ENCODE data around the gene PCDH19. TPM values are rescaled to one million over a fixed set of nuclear protein-coding genes. Genes with fewer than 3 reads are reported as not detected.

Gene PCDH19
- polyA plus RNA-seq, 1 donor (not counting 4 experiments of a cell fraction or from before 2014, with no cell fraction given) = not detected

DNA sequence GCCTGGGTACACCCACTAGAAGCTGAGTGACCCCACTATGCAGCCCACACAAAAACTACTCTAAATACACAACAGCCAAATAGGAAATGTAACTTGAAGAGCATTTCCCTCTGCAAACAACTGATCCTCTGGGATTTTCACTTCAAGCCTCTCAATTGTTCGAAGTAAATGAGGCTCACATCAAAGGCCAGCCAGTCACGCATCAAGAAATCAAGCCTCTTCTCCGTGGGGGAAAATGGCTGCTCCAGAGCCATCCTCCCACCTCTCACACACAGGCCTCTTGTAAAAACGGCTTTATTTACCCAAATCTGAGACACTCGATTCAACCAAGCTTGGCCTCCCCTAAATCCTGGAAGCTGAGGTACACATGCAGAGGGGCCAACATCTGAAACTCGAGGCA is 14.3 kb downstream of the PCDH19 start:
- H4K20me1 ChIP-seq (ENCODE audit: control insufficient read depth, extremely low read depth, insufficient read depth, low read length) = no peaks in the 10 kb centered on the region
- H3K4me1 ChIP-seq (ENCODE audit: control insufficient read depth, extremely low read depth, insufficient read depth, low read length) = no peaks in the 10 kb centered on the region
- no peak overlapping the region for H3K9ac ChIP-seq (ENCODE audit: control insufficient read depth, extremely low read depth, insufficient read depth, low read length)
- no peaks in the 10 kb centered on the region for H3K79me2 ChIP-seq (ENCODE audit: control insufficient read depth, insufficient read depth, low read length)
- no peak overlapping the region for H2AFZ ChIP-seq (ENCODE audit: control insufficient read depth, low read length)
- dilution Hi-C loops (cut with MboI; ENCODE audit: extremely low pct_ligation_motif_present, low sequenced_read_pairs) = no loop called here
- no peaks in the 10 kb centered on the region for H3K9me1 ChIP-seq (ENCODE audit: control insufficient read depth, extremely low read depth, insufficient read depth, low read length)
- H3K27ac ChIP-seq (ENCODE audit: control insufficient read depth, insufficient read depth, low read length) = no peak overlapping the region
- H3K27me3 ChIP-seq (ENCODE audit: control insufficient read depth, extremely low read depth, insufficient read depth, low read length) = peaks cover 5% of the 10 kb centered on the region
- no peaks in the 10 kb centered on the region for H3K36me3 ChIP-seq (ENCODE audit: control insufficient read depth in 2 of 2, extremely low read depth in 1 of 2, insufficient read depth in 2 of 2, low read length in 2 of 2)
- FAIRE-seq (no peak), DNase-seq (ENCODE audit: low read depth, low spot score) (no peak)
- no peak overlapping the region for H3K4me3 ChIP-seq (ENCODE audit: control insufficient read depth in 2 of 3, extremely low read depth in 1 of 3, insufficient read depth in 2 of 3, low read depth in 1 of 3, low read length in 3 of 3)
- H3K9me3 ChIP-seq (ENCODE audit: control insufficient read depth, low read depth, low read length) = no peaks in the 10 kb centered on the region
- TF ChIP-seq, protein P1, sequence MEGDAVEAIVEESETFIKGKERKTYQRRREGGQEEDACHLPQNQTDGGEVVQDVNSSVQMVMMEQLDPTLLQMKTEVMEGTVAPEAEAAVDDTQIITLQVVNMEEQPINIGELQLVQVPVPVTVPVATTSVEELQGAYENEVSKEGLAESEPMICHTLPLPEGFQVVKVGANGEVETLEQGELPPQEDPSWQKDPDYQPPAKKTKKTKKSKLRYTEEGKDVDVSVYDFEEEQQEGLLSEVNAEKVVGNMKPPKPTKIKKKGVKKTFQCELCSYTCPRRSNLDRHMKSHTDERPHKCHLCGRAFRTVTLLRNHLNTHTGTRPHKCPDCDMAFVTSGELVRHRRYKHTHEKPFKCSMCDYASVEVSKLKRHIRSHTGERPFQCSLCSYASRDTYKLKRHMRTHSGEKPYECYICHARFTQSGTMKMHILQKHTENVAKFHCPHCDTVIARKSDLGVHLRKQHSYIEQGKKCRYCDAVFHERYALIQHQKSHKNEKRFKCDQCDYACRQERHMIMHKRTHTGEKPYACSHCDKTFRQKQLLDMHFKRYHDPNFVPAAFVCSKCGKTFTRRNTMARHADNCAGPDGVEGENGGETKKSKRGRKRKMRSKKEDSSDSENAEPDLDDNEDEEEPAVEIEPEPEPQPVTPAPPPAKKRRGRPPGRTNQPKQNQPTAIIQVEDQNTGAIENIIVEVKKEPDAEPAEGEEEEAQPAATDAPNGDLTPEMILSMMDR (optimal IDR thresholded peaks at IDR 0.05 in 1 of 3, IDR thresholded peaks at IDR 0.05 in 1 of 3, conservative IDR thresholded peaks at IDR 0.05 in 1 of 3; ENCODE audit: extremely low read depth in 1 of 3, insufficient read depth in 2 of 3, low read length in 3 of 3) = no peak
- no peak for TF ChIP-seq EZH2 (IDR thresholded peaks at IDR 0.05; ENCODE audit: low read length)
- H3K4me2 ChIP-seq (ENCODE audit: control insufficient read depth, extremely low read depth, insufficient read depth, low read depth, low read length) = no peak overlapping the region

DNA sequence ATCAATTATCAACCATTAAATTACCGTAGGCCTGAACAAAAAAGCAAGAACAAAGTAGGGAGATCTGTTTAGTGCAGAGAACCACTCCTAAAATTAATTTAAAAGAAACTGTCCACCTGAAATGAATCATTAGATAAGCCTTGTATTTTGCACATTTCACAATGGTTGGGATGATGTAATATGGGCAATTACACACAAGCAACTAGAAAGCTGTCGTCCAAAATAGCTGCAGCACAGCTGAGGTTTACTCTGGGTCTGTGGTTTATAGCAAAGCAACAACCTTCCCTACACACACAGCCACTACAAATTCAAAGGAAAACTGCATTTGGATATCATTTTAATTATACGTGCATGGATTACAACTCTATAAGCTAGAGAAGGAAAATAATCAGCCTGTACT is 28.5 kb downstream of the PCDH19 start:
- H3K4me2 ChIP-seq (ENCODE audit: control insufficient read depth, extremely low read depth, insufficient read depth, low read depth, low read length) = no peak overlapping the region
- DNase-seq (ENCODE audit: low read depth, low spot score) (no peak), FAIRE-seq (no peak)
- H3K4me3 ChIP-seq (ENCODE audit: control insufficient read depth in 2 of 3, extremely low read depth in 1 of 3, insufficient read depth in 2 of 3, low read depth in 1 of 3, low read length in 3 of 3) = no peak overlapping the region
- no peaks in the 10 kb centered on the region for H3K4me1 ChIP-seq (ENCODE audit: control insufficient read depth, extremely low read depth, insufficient read depth, low read length)
- no peak overlapping the region for H3K27ac ChIP-seq (ENCODE audit: control insufficient read depth, insufficient read depth, low read length)
- no peak overlapping the region for H3K9ac ChIP-seq (ENCODE audit: control insufficient read depth, extremely low read depth, insufficient read depth, low read length)
- no peaks in the 10 kb centered on the region for H3K79me2 ChIP-seq (ENCODE audit: control insufficient read depth, insufficient read depth, low read length)
- H3K36me3 ChIP-seq (ENCODE audit: control insufficient read depth in 2 of 2, extremely low read depth in 1 of 2, insufficient read depth in 2 of 2, low read length in 2 of 2) = no peaks in the 10 kb centered on the region
- H3K9me3 ChIP-seq (ENCODE audit: control insufficient read depth, low read depth, low read length) = no peaks in the 10 kb centered on the region
- TF ChIP-seq, protein P1 (optimal IDR thresholded peaks at IDR 0.05 in 1 of 3, IDR thresholded peaks at IDR 0.05 in 1 of 3, conservative IDR thresholded peaks at IDR 0.05 in 1 of 3; ENCODE audit: extremely low read depth in 1 of 3, insufficient read depth in 2 of 3, low read length in 3 of 3) = no peak
- TF ChIP-seq EZH2 (IDR thresholded peaks at IDR 0.05; ENCODE audit: low read length) = no peak
- H4K20me1 ChIP-seq (ENCODE audit: control insufficient read depth, extremely low read depth, insufficient read depth, low read length) = no peaks in the 10 kb centered on the region
- H3K9me1 ChIP-seq (ENCODE audit: control insufficient read depth, extremely low read depth, insufficient read depth, low read length) = no peaks in the 10 kb centered on the region
- H2AFZ ChIP-seq (ENCODE audit: control insufficient read depth, low read length) = no peak overlapping the region
- H3K27me3 ChIP-seq (ENCODE audit: control insufficient read depth, extremely low read depth, insufficient read depth, low read length) = no peaks in the 10 kb centered on the region
- dilution Hi-C loops (cut with MboI; ENCODE audit: extremely low pct_ligation_motif_present, low sequenced_read_pairs) = no loop called here
